Pancreas (tissue), 10 donors: ENCODE measurements around the gene OSBPL5. TPM values are rescaled to one million over a fixed set of nuclear protein-coding genes. Genes with fewer than 3 reads are reported as not detected.
A peak's percentile ranks its signal among the peaks of the same experiment; 100 is the strongest.

ENCODE experiments used
- ATAC-seq, 4 donors: fragments of 200-7000 bp; cut with Tn5 transposase; one replicate each; pipeline versions ENCODE4 v1.8.0 to v1.9.1; 2020; ENCODE audit warnings: mild to moderate bottlenecking in 4 of 4, moderate library complexity in 4 of 4
- DNase-seq, 6 donors: peaks; one replicate each; pipeline ENCODE4 v3.0.0-alpha.2; 2020
- FAIRE-seq: peaks from 2 replicates; lab custom pipeline; 2012; peaks lifted over from hg19 to GRCh38; lab: Jason Lieb, UNC
- H3K27ac ChIP-seq, 4 donors: fragments of 200-600 bp; sonication (generic); 1 replicate in 3 of 4; 2 replicates in 1 of 4; pipeline versions ENCODE4 v1.5.0 to v1.8.0; 2020
- H3K27me3 ChIP-seq, 4 donors: fragments of 200-600 bp; one replicate each; pipeline ENCODE4 v1.8.0; 2021
- H3K36me3 ChIP-seq, 3 donors: fragments of 200-600 bp; sonication (generic) in 1 of 3; one replicate each; pipeline versions ENCODE4 v1.5.0 to v1.8.0; 2020 to 2021
- H3K4me1 ChIP-seq, 3 donors: fragments of 200-600 bp; one replicate each; pipeline ENCODE4 v1.8.0; 2021
- H3K4me3 ChIP-seq, 4 donors: fragments of 200-600 bp; sonication (generic) in 2 of 4; one replicate each; pipeline versions ENCODE4 v1.5.0 to v1.8.0; 2020 to 2021
- H3K9me3 ChIP-seq, 4 donors: fragments of 200-600 bp; one replicate each; pipeline ENCODE4 v1.8.0; 2021
- CTCF ChIP-seq, 4 donors: fragments of 200-600 bp; sonication (generic) in 3 of 4; IDR thresholded peaks; one replicate each; pipeline versions ENCODE4 v1.5.0 to v1.8.0; 2021; ENCODE audit warnings: antibody characterized with exemption in 4 of 4
- WGBS, 2 donors: extraction: QIAGEN DNeasy Blood & Tissue Kit; methylation state at CpG; one replicate each; pipeline ENCODE4 v1.1.7; 2013; 5-methylcytosine and 5-hydroxymethylcytosine counted together
- intact Hi-C, 3 donors: fragments of 100-400 bp; cut with DNase I; formaldehyde crosslinking; loops; one replicate each; pipeline versions ENCODE4 v1.11.1 to v1.14.2; 2022
- polyA plus RNA-seq, 2 donors: library from polyadenylated mRNA; stranded (reverse); fragments of 200-250 nt; gene quantifications; one replicate each; pipeline ENCODE4 v1.2.3, GENCODE V29; 2013
- total RNA-seq, 6 donors: library from RNA; stranded (reverse); fragmentation: NEBNext Ultra II Directional in 4 of 6; extraction: Animal tissue kit (Norgen Biotek cat#: 25700) in 4 of 6; gene quantifications; one replicate each; pipeline versions ENCODE4 v1.2.1 to v1.2.4, GENCODE V29; 2021 to 2023
- donor health status: healthy with polysubstance abuse.
- donor health status: DM: no; HTN: no; CAD: no; lungs with moderate emphysema.
- donor health status: DM: no; HTN: no; CAD: no.
- donor health status: control.
- donor health status: control.
- donor health status: Bipolar disorder and iron deficiency.
- donor health status: DM: yes; HTN: yes; CAD: no.
- donor health status: DM: no; HTN: no; CAD: no.
- donor health status: DM: no; HTN: no; CAD: no.
- donor health status: DM: yes; HTN: yes; CAD: no.

The OSBPL5 gene
- total and polyA plus RNA-seq, 8 donors, result 9.8 to 16.7 (median 11.8) TPM

- no peak for ATAC-seq
- Histone ChIP-seq H3K4me1 (peaks cover 0 to 8% (median 0%) of the 10 kb centered on the region in 3 donors), H3K9me3 (no peaks in the 10 kb centered on the region), H3K27me3 (no peaks in the 10 kb centered on the region), H3K27ac (no peak overlapping the region), H3K36me3 (no peaks in the 10 kb centered on the region), H3K4me3 (no peak overlapping the region)
- intact Hi-C loops, result no loop called here
- no peak for FAIRE-seq
- peak in 3 of 6 donors; percentile 14 to 34 (median 30) for DNase-seq
- WGBS, 2 donors, result 86 to 87% methylated on average over 16 of the region's 16 CpGs
- TF ChIP-seq CTCF (IDR thresholded peaks at IDR 0.05), result no peak
Measured at GRCh38 chr11:3155691-3156258, 9.3 kb downstream of the OSBPL5 start.

GRCh38 chr11:3155216-3155615 is 9.9 kb downstream of the OSBPL5 start:
- ATAC-seq (no peak), FAIRE-seq (no peak), DNase-seq (peak in 3 of 6 donors; percentile 11 to 35 (median 27))
- Histone ChIP-seq H3K36me3 (no peaks in the 10 kb centered on the region), H3K27me3 (no peaks in the 10 kb centered on the region), H3K4me3 (no peak overlapping the region), H3K27ac (no peak overlapping the region), H3K9me3 (no peaks in the 10 kb centered on the region), H3K4me1 (peaks cover 0 to 7% (median 0%) of the 10 kb centered on the region in 3 donors)
- TF ChIP-seq CTCF (IDR thresholded peaks at IDR 0.05), result no peak
- WGBS, 2 donors, result 32 to 41% methylated on average over 3 of the region's 3 CpGs
- intact Hi-C loops, result no loop called here

- Histone ChIP-seq H3K27me3 (no peaks in the 10 kb centered on the region), H3K4me1 (no peaks in the 10 kb centered on the region), H3K9me3 (no peaks in the 10 kb centered on the region), H3K27ac (no peak overlapping the region), H3K36me3 (no peaks in the 10 kb centered on the region), H3K4me3 (no peak overlapping the region)
- 86 to 87% methylated on average over 24 of the region's 24 CpGs for WGBS, 2 donors
- intact Hi-C loops, result no loop called here
- TF ChIP-seq CTCF (IDR thresholded peaks at IDR 0.05), result no peak
- ATAC-seq (no peak), DNase-seq (peak in 3 of 6 donors; percentile 21 to 52 (median 50)), FAIRE-seq (no peak)
Measured at GRCh38 chr11:3154001-3154599, 11.0 kb downstream of the OSBPL5 start.

- Histone ChIP-seq H3K9me3 (no peaks in the 10 kb centered on the region), H3K27me3 (no peaks in the 10 kb centered on the region), H3K27ac (no peak overlapping the region), H3K4me1 (no peaks in the 10 kb centered on the region), H3K36me3 (no peaks in the 10 kb centered on the region), H3K4me3 (no peak overlapping the region)
- WGBS, 2 donors, result 78 to 83% methylated on average over 14 of the region's 14 CpGs
- FAIRE-seq (no peak), ATAC-seq (peak in 3 of 4 donors; percentile 47 to 63 (median 49)), DNase-seq (peak in 3 of 6 donors; percentile 20 to 56 (median 33))
- intact Hi-C loops, result no loop called here
- TF ChIP-seq CTCF (IDR thresholded peaks at IDR 0.05), result no peak
Measured at GRCh38 chr11:3153291-3153861, 11.7 kb downstream of the OSBPL5 start.
